ENCODE measurements around the gene RNASE8.

The RNASE8 gene

GRCh38 chr14:21107283-21107800 is 49.7 kb downstream of the RNASE8 start:
- H3K4me3 ChIP-seq (ENCODE audit: low read depth, low read length) = no peak overlapping the region
- TF ChIP-seq CTCF (conservative IDR thresholded peaks at IDR 0.05; ENCODE audit: low read depth, low read length) = no peak
- DNase-seq (ENCODE audit: low read depth) = peak; percentile 64
